SK-N-MC (cell line): Measurements from ENCODE around the gene AKAP6.

Experiments used
- EZH2 ChIP-seq: fragments of 200-600 bp; sonication (generic); IDR thresholded peaks from one replicate; pipeline ENCODE4 v1.6.1; 2017; ENCODE audit warnings: antibody characterized with exemption
- FOXP2 ChIP-seq: optimal IDR thresholded peaks from 2 replicates; pipeline ENCODE3; 2011; ENCODE audit warnings: mild to moderate bottlenecking, moderate library complexity; ENCODE audit not compliant: insufficient read depth; ENCODE audit errors: extremely low read length, control extremely low read depth
- POLR2AphosphoS5 ChIP-seq: IDR thresholded peaks from 2 replicates; pipeline ENCODE4 v1.6.1; 2012; ENCODE audit warnings: mild to moderate bottlenecking, low read depth, low read length, borderline replicate concordance

GRCh38 chr14:32785585-32785984 is 456.5 kb downstream of the AKAP6 start:
- TF ChIP-seq EZH2, result no peak
- no peak for TF ChIP-seq POLR2AphosphoS5
- no peak for TF ChIP-seq FOXP2
